ENCODE data around the gene RELT. TPM values are rescaled to one million over a fixed set of nuclear protein-coding genes. Genes with fewer than 3 reads are reported as not detected.

The RELT gene
- total and polyA plus RNA-seq, 2 experiments from 2014 or later: 2.0 to 6.3 TPM

GRCh38 chr11:73402834-73403185 lies 26.6 kb downstream of the RELT start:
- no peaks in the 10 kb centered on the region for H3K36me3 Mint-ChIP-seq (ENCODE audit: low read depth)
- TF ChIP-seq, protein P1, sequence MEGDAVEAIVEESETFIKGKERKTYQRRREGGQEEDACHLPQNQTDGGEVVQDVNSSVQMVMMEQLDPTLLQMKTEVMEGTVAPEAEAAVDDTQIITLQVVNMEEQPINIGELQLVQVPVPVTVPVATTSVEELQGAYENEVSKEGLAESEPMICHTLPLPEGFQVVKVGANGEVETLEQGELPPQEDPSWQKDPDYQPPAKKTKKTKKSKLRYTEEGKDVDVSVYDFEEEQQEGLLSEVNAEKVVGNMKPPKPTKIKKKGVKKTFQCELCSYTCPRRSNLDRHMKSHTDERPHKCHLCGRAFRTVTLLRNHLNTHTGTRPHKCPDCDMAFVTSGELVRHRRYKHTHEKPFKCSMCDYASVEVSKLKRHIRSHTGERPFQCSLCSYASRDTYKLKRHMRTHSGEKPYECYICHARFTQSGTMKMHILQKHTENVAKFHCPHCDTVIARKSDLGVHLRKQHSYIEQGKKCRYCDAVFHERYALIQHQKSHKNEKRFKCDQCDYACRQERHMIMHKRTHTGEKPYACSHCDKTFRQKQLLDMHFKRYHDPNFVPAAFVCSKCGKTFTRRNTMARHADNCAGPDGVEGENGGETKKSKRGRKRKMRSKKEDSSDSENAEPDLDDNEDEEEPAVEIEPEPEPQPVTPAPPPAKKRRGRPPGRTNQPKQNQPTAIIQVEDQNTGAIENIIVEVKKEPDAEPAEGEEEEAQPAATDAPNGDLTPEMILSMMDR (conservative IDR thresholded peaks at IDR 0.05; ENCODE audit: low read depth in 2 of 2): peak in 1 of 2 experiments; percentile 44; a peak in 2 of 4 replicates
- TF ChIP-seq, protein P2, sequence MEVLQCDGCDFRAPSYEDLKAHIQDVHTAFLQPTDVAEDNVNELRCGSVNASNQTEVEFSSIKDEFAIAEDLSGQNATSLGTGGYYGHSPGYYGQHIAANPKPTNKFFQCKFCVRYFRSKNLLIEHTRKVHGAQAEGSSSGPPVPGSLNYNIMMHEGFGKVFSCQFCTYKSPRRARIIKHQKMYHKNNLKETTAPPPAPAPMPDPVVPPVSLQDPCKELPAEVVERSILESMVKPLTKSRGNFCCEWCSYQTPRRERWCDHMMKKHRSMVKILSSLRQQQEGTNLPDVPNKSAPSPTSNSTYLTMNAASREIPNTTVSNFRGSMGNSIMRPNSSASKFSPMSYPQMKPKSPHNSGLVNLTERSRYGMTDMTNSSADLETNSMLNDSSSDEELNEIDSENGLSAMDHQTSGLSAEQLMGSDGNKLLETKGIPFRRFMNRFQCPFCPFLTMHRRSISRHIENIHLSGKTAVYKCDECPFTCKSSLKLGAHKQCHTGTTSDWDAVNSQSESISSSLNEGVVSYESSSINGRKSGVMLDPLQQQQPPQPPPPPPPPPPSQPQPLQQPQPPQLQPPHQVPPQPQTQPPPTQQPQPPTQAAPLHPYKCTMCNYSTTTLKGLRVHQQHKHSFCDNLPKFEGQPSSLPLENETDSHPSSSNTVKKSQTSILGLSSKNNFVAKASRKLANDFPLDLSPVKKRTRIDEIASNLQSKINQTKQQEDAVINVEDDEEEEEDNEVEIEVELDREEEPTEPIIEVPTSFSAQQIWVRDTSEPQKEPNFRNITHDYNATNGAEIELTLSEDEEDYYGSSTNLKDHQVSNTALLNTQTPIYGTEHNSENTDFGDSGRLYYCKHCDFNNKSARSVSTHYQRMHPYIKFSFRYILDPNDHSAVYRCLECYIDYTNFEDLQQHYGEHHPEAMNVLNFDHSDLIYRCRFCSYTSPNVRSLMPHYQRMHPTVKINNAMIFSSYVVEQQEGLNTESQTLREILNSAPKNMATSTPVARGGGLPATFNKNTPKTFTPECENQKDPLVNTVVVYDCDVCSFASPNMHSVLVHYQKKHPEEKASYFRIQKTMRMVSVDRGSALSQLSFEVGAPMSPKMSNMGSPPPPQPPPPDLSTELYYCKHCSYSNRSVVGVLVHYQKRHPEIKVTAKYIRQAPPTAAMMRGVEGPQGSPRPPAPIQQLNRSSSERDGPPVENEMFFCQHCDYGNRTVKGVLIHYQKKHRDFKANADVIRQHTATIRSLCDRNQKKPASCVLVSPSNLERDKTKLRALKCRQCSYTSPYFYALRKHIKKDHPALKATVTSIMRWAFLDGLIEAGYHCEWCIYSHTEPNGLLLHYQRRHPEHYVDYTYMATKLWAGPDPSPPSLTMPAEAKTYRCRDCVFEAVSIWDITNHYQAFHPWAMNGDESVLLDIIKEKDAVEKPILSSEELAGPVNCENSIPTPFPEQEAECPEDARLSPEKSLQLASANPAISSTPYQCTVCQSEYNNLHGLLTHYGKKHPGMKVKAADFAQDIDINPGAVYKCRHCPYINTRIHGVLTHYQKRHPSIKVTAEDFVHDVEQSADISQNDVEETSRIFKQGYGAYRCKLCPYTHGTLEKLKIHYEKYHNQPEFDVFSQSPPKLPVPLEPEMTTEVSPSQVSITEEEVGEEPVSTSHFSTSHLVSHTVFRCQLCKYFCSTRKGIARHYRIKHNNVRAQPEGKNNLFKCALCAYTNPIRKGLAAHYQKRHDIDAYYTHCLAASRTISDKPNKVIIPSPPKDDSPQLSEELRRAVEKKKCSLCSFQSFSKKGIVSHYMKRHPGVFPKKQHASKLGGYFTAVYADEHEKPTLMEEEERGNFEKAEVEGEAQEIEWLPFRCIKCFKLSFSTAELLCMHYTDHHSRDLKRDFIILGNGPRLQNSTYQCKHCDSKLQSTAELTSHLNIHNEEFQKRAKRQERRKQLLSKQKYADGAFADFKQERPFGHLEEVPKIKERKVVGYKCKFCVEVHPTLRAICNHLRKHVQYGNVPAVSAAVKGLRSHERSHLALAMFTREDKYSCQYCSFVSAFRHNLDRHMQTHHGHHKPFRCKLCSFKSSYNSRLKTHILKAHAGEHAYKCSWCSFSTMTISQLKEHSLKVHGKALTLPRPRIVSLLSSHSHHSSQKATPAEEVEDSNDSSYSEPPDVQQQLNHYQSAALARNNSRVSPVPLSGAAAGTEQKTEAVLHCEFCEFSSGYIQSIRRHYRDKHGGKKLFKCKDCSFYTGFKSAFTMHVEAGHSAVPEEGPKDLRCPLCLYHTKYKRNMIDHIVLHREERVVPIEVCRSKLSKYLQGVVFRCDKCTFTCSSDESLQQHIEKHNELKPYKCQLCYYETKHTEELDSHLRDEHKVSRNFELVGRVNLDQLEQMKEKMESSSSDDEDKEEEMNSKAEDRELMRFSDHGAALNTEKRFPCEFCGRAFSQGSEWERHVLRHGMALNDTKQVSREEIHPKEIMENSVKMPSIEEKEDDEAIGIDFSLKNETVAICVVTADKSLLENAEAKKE (CRISPR knock-in tag; IDR thresholded peaks at IDR 0.05): no peak

DNA sequence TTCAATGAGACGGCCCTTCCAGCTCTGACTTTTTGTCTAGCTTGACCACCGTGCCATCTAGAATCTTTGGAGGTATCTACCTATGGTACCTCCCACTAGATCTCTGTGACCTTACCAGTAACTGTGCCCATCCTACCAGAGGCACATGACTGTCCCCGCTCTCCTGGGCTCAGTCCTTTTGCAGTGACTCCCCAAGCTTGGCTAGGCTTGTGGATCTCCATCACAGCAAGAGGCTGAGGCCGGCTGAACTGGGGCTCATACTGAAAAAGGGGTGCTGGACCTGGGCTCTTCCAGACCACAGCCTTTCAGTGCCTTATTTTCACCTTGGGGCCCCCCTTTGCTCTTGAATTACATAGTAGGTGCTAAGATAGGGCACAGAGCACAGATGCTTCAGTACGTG lies 27.3 kb downstream of the RELT start:
- H3K4me1 Mint-ChIP-seq: peaks cover 5% of the 10 kb centered on the region; the same call in 2 of the 3 replicates
- Histone ChIP-seq H3K27ac (ENCODE audit: low read depth) (no peak overlapping the region), H3K4me1 (ENCODE audit: insufficient read depth) (no peaks in the 10 kb centered on the region), H3K27me3 (ENCODE audit: insufficient read depth) (no peaks in the 10 kb centered on the region), H3K79me2 (replicated peaks; ENCODE audit: insufficient read depth) (no peaks in the 10 kb centered on the region), H3F3A (replicated peaks; ENCODE audit: low read depth) (0 out of 2 replicates have a peak, but pooled peaks cover 2% of the 10 kb centered on the region), H4K20me1 (replicated peaks; ENCODE audit: insufficient read depth) (no peaks in the 10 kb centered on the region; the same call in 1 of the 2 replicates), H3K4me3 (no peak overlapping the region), H3K36me3 (ENCODE audit: insufficient read depth) (no peaks in the 10 kb centered on the region), H3K9me2 (ENCODE audit: insufficient read depth) (no peaks in the 10 kb centered on the region), H3K4me2 (no peak overlapping the region), H2AFZ (no peak overlapping the region)
- DNase-seq (ENCODE audit: low spot score) (no peak), ATAC-seq (no peak)
- no peaks in the 10 kb centered on the region for H3K27me3 Mint-ChIP-seq (ENCODE audit: insufficient read depth, low read depth, poor library complexity)
- peaks cover 3% of the 10 kb centered on the region; the same call in 1 of the 3 replicates for H3K36me3 Mint-ChIP-seq (ENCODE audit: low read depth)
- no peak overlapping the region for H3K4me3 Mint-ChIP-seq
- TF ChIP-seq, protein P3, sequence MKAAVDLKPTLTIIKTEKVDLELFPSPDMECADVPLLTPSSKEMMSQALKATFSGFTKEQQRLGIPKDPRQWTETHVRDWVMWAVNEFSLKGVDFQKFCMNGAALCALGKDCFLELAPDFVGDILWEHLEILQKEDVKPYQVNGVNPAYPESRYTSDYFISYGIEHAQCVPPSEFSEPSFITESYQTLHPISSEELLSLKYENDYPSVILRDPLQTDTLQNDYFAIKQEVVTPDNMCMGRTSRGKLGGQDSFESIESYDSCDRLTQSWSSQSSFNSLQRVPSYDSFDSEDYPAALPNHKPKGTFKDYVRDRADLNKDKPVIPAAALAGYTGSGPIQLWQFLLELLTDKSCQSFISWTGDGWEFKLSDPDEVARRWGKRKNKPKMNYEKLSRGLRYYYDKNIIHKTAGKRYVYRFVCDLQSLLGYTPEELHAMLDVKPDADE (IDR thresholded peaks at IDR 0.05): no peak
- TF ChIP-seq NANOG (IDR thresholded peaks at IDR 0.05; ENCODE audit: borderline replicate concordance): no peak
- TF ChIP-seq, protein P1 (conservative IDR thresholded peaks at IDR 0.05; ENCODE audit: low read depth in 2 of 2): no peak
- H3K9me3 Mint-ChIP-seq: no peaks in the 10 kb centered on the region
- peak overlapping the region; percentile 48; the same call in 1 of the 2 replicates for H3K27ac Mint-ChIP-seq

More at GRCh38 chr11:73402834-73403185, 26.6 kb downstream of the RELT start:
- no peak overlapping the region for H3K27ac ChIP-seq (ENCODE audit: low read depth)
- no peaks in the 10 kb centered on the region for H3K9me2 ChIP-seq (ENCODE audit: insufficient read depth)
- H2AFZ ChIP-seq: no peak overlapping the region
- peak; percentile 20 for ATAC-seq
- H3K4me3 ChIP-seq: no peak overlapping the region
- no peaks in the 10 kb centered on the region for H3K27me3 ChIP-seq (ENCODE audit: insufficient read depth)
- no peaks in the 10 kb centered on the region for H3K36me3 ChIP-seq (ENCODE audit: insufficient read depth)
- H4K20me1 ChIP-seq (replicated peaks; ENCODE audit: insufficient read depth): no peaks in the 10 kb centered on the region; the same call in 1 of the 2 replicates
- no peak overlapping the region for H3K27ac Mint-ChIP-seq
- H3K4me1 Mint-ChIP-seq: peaks cover 5% of the 10 kb centered on the region; the same call in 2 of the 3 replicates
- DNase-seq (ENCODE audit: low spot score): no peak
- H3F3A ChIP-seq (replicated peaks; ENCODE audit: low read depth): 0 out of 2 replicates have a peak, but pooled peaks cover 2% of the 10 kb centered on the region
- no peak overlapping the region for H3K4me2 ChIP-seq
- H3K9me3 Mint-ChIP-seq: no peaks in the 10 kb centered on the region; the same call in 2 of the 3 replicates
- H3K27me3 Mint-ChIP-seq (ENCODE audit: insufficient read depth, low read depth, poor library complexity): peaks cover 2% of the 10 kb centered on the region
- no peak overlapping the region for H3K4me3 Mint-ChIP-seq
- H3K79me2 ChIP-seq (replicated peaks; ENCODE audit: insufficient read depth): no peaks in the 10 kb centered on the region
- no peaks in the 10 kb centered on the region for H3K4me1 ChIP-seq (ENCODE audit: insufficient read depth)

All from GM23338 (cell line).